IPS-18c (cell line): Measurements from ENCODE around the gene GOLGA2.
"Not testable (repeated sequence)": the region's sequence is repeated elsewhere in the genome, so short reads cannot be mapped to it uniquely, and the experiment has no call there.

Experiments
- H3K4me3 ChIP-seq: 2 replicates; pipeline ENCODE4 v1.7.0; 2013; ENCODE audit warnings: low read depth, mild to moderate bottlenecking, low read length, moderate library complexity; ENCODE audit not compliant: insufficient read depth
- H3K9me3 ChIP-seq: one replicate; pipeline ENCODE4 v1.6.1; 2013; ENCODE audit warnings: mild to moderate bottlenecking, low read length, moderate library complexity; ENCODE audit not compliant: control insufficient read depth, insufficient read depth

The GOLGA2 gene

DNA sequence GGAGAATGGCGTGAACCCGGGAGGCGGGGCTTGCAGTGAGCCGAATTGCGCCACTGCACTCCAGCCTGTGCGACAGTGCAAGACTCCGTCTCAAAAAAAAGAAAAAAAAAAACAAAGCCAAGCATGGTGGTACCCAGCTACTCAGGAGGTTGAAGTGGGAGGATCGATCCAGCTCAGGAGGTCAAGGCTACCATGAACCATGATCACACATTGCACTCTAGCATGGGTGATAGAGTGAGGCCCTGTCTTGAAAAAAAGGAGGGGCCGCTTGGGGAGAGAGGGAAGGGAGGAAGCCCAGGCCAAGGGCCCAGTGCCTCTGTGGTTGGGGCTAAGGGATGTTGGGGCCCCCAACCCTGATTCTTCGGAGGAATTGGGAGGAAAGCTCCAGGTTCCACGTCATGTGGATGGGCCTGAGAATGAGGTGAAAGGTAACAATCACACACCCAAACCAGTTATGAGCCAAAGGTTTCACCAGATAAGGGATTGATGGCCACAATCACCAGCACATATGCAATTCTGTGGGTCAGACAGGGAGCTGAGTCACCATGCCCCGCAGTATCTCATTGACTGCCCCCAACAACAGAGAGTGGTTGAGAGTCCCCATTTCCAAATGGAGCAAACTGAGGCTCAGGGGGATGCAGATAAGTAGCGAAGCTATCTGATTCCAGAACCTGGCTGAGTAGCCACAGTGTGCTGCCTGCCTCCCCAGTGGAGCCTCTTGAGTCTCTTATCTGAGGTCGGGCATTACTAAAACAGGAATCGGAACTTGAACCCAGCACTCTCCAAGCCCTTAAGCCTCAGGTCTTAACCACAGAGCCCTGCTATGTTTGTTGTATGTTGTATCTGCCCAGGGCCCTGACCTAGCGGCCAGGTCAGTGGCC, 20.8 kb upstream of the GOLGA2 start:
- Histone ChIP-seq H3K4me3 (no peak overlapping the region), H3K9me3 (no peaks in the 10 kb centered on the region)

GRCh38 chr9:128294142-128294541, 18.3 kb upstream of the GOLGA2 start:
- Histone ChIP-seq H3K9me3 (no peaks in the 10 kb centered on the region), H3K4me3 (no peak overlapping the region)

DNA sequence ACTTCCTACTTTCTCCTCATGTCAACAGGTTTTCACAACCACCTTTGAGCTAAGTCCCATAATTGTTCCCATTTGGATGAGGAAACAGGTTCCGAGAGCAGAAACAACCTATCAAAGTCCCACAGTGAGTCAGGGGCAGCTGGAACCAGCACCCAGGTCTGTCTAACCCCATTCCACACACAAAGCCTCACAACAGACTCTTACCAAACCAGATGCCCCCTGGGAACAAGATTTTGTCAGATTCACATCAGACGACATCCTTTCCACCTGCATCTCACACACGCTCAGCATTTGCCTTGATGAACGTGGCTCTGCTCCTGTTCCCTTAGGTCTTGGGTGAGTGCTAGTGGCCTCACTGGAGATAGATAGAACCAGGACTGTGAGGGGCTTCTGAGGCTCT, 17.3 kb upstream of the GOLGA2 start:
- no peak overlapping the region for H3K4me3 ChIP-seq
- H3K9me3 ChIP-seq = no peaks in the 10 kb centered on the region

- no peak overlapping the region for H3K4me3 ChIP-seq
- no peaks in the 10 kb centered on the region for H3K9me3 ChIP-seq
Measured at GRCh38 chr9:128292009-128292408, 16.2 kb upstream of the GOLGA2 start.

GRCh38 chr9:128288273-128289004, 12.6 kb upstream of the GOLGA2 start:
- Histone ChIP-seq H3K9me3 (no peaks in the 10 kb centered on the region), H3K4me3 (no peak overlapping the region)

DNA sequence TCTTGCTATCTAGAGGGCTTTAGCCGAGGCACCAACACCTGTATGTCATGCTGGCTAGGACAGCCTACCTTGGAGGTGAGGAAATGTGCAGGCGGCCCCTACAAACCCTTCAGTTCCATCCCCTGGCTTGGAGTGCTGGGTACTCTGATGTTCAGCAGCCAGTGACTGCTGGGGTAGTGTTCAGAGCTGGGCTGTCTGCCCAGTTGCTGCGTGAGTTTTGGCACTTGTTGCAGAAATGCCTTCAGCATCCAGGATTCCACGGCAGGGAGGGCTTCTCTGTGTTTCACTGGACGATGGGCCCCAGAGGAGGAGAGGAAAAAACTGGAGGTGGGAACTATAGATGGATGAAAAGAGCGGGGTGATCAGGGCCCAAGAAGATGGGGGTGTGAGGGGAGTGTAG, 10.6 kb upstream of the GOLGA2 start:
- no peak overlapping the region for H3K4me3 ChIP-seq
- no peaks in the 10 kb centered on the region for H3K9me3 ChIP-seq

DNA sequence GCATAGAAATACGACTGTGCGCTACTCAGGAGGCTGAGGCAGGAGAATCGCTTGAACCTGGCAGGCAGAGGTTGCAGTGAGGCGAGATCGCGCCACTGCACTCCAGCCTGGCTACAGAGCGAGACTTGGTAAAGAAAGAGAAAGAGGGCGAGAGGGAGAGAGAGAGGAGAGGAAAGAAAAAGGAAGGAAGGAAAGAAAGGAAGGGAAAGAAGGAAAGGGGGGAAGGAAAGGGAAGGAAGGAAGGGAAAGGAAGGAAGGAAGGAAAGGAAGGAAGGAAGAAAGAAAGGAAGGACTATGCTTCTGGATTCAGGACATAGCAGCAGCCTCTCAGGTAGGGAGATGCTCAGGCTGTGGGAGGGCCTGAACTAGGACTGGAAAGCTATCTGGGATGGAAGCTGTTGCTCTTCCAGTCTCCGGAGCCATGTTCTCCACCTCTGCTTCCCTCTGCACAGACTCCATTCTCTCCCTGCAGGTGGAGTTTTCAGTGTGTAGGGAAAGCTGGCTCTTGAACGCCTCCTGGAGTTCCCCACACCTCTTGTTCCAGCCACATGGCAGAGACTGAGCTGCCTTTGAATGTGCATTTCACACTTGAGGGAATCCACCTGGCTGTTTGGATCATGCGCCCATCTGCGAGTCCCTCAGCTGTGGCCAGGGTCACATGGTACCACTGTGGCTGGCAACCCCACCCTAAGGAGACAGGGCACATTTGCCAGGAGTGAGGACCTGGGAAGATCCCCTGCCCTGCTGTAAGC, 9.4 kb upstream of the GOLGA2 start:
- Histone ChIP-seq H3K4me3 (no peak overlapping the region), H3K9me3 (no peaks in the 10 kb centered on the region)

GRCh38 chr9:128282500-128282899, 6.7 kb upstream of the GOLGA2 start:
- Histone ChIP-seq H3K9me3 (no peaks in the 10 kb centered on the region), H3K4me3 (no peak overlapping the region)

- Histone ChIP-seq H3K4me3 (no peak overlapping the region), H3K9me3 (no peaks in the 10 kb centered on the region)
Measured at GRCh38 chr9:128280084-128280622, 4.3 kb upstream of the GOLGA2 start.

DNA sequence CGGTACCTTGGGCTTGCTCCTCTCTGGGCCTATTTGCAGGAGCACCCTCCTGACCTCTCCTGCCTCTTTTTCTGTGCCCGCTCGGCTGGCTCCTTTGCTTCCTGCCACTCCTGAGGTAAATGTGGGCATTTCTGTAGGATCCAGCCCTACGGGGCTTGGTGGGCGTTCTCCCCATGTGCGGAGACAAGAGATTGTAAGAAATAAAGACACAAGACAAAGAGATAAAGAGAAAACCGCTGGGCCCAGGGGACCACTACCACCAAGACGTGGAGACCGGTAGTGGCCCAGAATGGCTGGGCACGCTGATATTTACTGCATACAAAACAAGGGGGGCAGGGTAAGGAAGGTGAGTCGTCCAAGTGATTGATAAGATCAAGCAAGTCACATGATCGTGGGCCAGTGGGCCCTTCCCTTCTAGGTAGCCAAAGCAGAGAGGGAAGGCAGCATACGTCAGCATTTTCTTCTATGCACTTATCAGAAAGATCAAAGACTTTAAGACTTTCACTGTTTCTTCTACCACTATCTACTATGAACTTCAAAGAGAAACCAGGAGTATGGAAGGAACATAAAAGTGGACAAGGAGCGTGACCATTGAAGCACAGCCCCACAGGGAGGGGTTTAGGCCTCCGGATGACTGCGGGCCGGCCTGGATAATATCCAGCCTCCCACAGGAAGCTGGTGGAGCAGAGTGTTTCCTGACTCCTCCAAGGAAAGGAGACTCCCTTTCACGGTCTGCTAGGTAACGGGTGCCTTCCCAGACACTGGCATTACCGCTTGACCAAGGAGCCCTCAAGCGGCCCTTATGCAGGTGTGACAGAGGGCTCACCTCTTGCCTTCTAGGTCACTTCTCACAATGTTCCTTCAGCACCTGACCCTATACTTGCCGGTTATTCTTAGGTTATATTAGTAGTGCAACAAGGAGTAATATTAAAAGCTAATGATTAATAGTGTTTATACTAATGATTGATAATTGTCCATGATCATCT, 3.6 kb upstream of the GOLGA2 start:
- not testable (repeated sequence) for H3K4me3 ChIP-seq, H3K9me3 ChIP-seq

GRCh38 chr9:128276574-128277270, 915 bp upstream of the GOLGA2 start:
- Histone ChIP-seq H3K9me3 (no peaks in the 10 kb centered on the region), H3K4me3 (peak overlapping the region; percentile 80)

DNA sequence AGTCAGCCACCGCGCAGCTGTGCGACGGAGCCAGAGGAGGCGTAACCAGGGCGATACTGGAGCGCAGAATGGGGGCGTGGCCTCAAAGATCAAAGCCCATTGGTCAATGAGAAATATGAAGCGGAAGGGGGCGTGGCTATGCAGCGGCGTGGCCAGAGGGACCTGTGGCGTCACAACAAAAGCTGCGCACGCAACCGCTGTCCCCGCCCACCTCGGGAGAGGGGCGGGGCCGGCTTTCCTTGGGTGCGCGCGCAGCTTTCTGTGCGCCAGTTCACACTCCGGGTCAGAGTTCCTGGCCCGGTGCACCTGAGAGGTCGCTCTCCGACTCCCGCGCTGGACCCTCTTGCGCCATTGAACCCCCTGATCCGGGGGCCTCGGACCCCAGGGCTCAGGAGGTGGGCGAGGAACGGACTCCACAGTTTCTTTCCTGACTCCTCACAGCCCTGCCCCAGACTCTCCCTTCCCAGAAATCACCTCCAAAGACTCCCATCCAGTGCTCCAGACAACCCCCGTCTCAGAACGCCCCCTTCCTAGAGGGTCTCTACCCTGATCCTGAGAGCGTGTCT, 284 bp upstream of the GOLGA2 start, which contains the start of gene SWI5:
TSS of gene SWI5 (plus strand) at position 269 of the 566 bp plus-strand sequence.
- Histone ChIP-seq H3K9me3 (no peaks in the 10 kb centered on the region), H3K4me3 (peak within 1 kb of the TSS; percentile 89)

- Histone ChIP-seq H3K4me3 (no peak overlapping the region), H3K9me3 (no peaks in the 10 kb centered on the region)
Measured at GRCh38 chr9:128274245-128274644, 1.6 kb downstream of the GOLGA2 start.

DNA sequence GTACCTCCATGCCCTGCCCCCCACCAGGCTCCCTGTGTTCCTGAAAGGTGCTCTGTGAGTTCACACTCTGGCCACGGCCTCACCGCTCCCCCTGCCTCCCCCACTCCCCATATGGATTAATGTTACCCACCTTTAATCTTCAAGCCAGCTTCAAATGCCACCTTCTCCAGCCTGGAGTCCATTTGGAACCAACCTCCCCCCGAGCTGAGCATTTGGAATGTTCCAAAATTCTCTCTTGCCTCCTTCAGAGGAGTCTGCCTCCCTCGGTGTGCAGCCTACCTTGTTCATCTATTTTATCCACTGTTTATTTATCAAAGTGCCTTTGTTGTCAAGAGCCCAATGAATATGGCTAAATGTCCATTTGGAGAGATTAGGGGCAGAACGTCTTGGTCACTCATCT, 4.3 kb downstream of the GOLGA2 start:
- no peak overlapping the region for H3K4me3 ChIP-seq
- no peaks in the 10 kb centered on the region for H3K9me3 ChIP-seq

- no peak overlapping the region for H3K4me3 ChIP-seq
- H3K9me3 ChIP-seq = no peaks in the 10 kb centered on the region
Measured at GRCh38 chr9:128271112-128271511, 4.7 kb downstream of the GOLGA2 start.
